GM12878 (cell line): ENCODE measurements around the gene ABCF1. TPM values are rescaled to one million over a fixed set of nuclear protein-coding genes. Genes with fewer than 3 reads are reported as not detected.

Experiments used
- ATAC-seq: fragments of 200-7000 bp; cut with Tn5 transposase; 3 replicates; pipeline ENCODE4 v1.9.1; 2020; ENCODE audit warnings: mild to moderate bottlenecking, moderate library complexity
- BruUV-seq: library from RNA; stranded (reverse); fragments of 400-500 nt; replicated peaks from 2 replicates; lab custom pipeline; 2021; lab: Mats Ljungman, UMichigan
- CTCF ChIA-PET: fragments of 300-600 bp; sonication (Branson Sonifier 250); formaldehyde crosslinking; extraction: SDS; loops from one replicate; lab custom pipeline; 2021; ENCODE audit warnings: inconsistent platforms; lab: Yijun Ruan, JAX
- POLR2A ChIA-PET: fragments of 350-600 bp; formaldehyde crosslinking; extraction: SDS; loops from one replicate; lab custom pipeline; 2021; ENCODE audit warnings: inconsistent platforms; lab: Charles Lee
- RAD21 ChIA-PET: fragments of 300-600 bp; sonication (Branson Sonifier 250); formaldehyde crosslinking; loops from one replicate; lab custom pipeline; 2023; ENCODE audit warnings: antibody characterized with exemption; ENCODE audit not compliant: unreplicated experiment; lab: Charles Lee
- SMC1A ChIA-PET: fragments of 300-600 bp; sonication (Branson Sonifier 250); formaldehyde crosslinking; loops from one replicate; lab custom pipeline; 2023; ENCODE audit not compliant: unreplicated experiment, uncharacterized antibody; lab: Charles Lee
- DNase-seq: peaks from one replicate; pipeline ENCODE4 v3.0.0-alpha.2; 2011; ENCODE audit warnings: low read depth, low spot score
- FAIRE-seq: peaks from 3 replicates; lab custom pipeline; 2011; peaks lifted over from hg19 to GRCh38; lab: Jason Lieb, UNC
- H2AFZ ChIP-seq: 2 replicates; pipeline ENCODE4 v1.6.0; 2011; ENCODE audit warnings: low read depth, low read length, control low read depth; ENCODE audit not compliant: control insufficient read depth
- H3K27ac ChIP-seq: 2 replicates; pipeline ENCODE4 v1.5.1; 2011; ENCODE audit warnings: control low read depth; ENCODE audit not compliant: control insufficient read depth, insufficient read depth
- H3K27me3 ChIP-seq, 2 experiments: replicated peaks in 1 of 2; 2 replicates each; pipeline versions ENCODE4 v1.6.0 to v1.6.1; 2011; ENCODE audit warnings: low read length in 1 of 2; ENCODE audit not compliant: control insufficient read depth in 2 of 2, insufficient read depth in 2 of 2
- H3K36me3 ChIP-seq, 2 experiments: 2 replicates each; pipeline ENCODE4 v1.5.1; 2011; ENCODE audit warnings: low read length in 1 of 2; ENCODE audit not compliant: control insufficient read depth in 2 of 2, insufficient read depth in 2 of 2
- H3K4me1 ChIP-seq: 2 replicates; pipeline ENCODE4 v1.6.1; 2011; ENCODE audit warnings: mild to moderate bottlenecking, low read length, moderate library complexity, mixed read lengths; ENCODE audit not compliant: control insufficient read depth, insufficient read depth
- H3K4me2 ChIP-seq: 2 replicates; pipeline ENCODE4 v1.6.0; 2011; ENCODE audit warnings: control low read depth; ENCODE audit not compliant: control insufficient read depth, insufficient read depth
- H3K4me3 ChIP-seq: fragments of 200-600 bp; sonication (generic); 2 replicates; pipeline ENCODE4 v1.5.1; 2016
- H3K79me2 ChIP-seq: 2 replicates; pipeline ENCODE4 v1.6.0; 2011; ENCODE audit warnings: low read length; ENCODE audit not compliant: control insufficient read depth, insufficient read depth
- H3K9ac ChIP-seq: 2 replicates; pipeline ENCODE4 v1.8.0; 2011; ENCODE audit warnings: low read length, control low read depth, mixed read lengths; ENCODE audit not compliant: control insufficient read depth, insufficient read depth
- H3K9me3 ChIP-seq: replicated peaks from 3 replicates; pipeline ENCODE4 v1.5.1; 2011; ENCODE audit warnings: mild to moderate bottlenecking, low read length; ENCODE audit not compliant: control insufficient read depth, insufficient read depth
- H4K20me1 ChIP-seq: 2 replicates; pipeline ENCODE4 v1.6.0; 2011; ENCODE audit not compliant: control insufficient read depth, insufficient read depth
- BACH1 ChIP-seq: fragments of 450-650 bp; IDR thresholded peaks from 2 replicates; pipeline ENCODE4 v1.6.1; 2017; ENCODE audit warnings: mild to moderate bottlenecking, borderline replicate concordance
- BHLHE40 ChIP-seq, 2 experiments: fragments of 450-650 bp in 1 of 2; IDR thresholded peaks; 2 replicates each; pipeline ENCODE4 v1.6.1; 2011 to 2017; ENCODE audit warnings: low read depth in 2 of 2, borderline replicate concordance in 1 of 2, improper control_type of control experiment in 1 of 2, low read length in 1 of 2, mild to moderate bottlenecking in 1 of 2
- CBX3 ChIP-seq: fragments of 200-600 bp; sonication (generic); IDR thresholded peaks from 2 replicates; pipeline ENCODE4 v1.6.1; 2016; ENCODE audit warnings: low read depth, borderline replicate concordance
- CBX5 ChIP-seq: sonication (generic); IDR thresholded peaks from 2 replicates; pipeline ENCODE4 v1.6.1; 2016; ENCODE audit warnings: low read depth, moderate library complexity, mild to moderate bottlenecking, inconsistent platforms
- CHD2 ChIP-seq: IDR thresholded peaks from 2 replicates; pipeline ENCODE4 v1.6.1; 2011; ENCODE audit warnings: low read depth, low read length, improper control_type of control experiment, borderline replicate concordance
- EP300 ChIP-seq, 2 experiments: fragments of 150-350 bp in 1 of 2; IDR thresholded peaks; 2 replicates each; pipeline ENCODE4 v1.6.1; 2011 to 2012; ENCODE audit warnings: low read depth in 2 of 2, low read length in 2 of 2, borderline replicate concordance in 1 of 2, improper control_type of control experiment in 1 of 2, inconsistent platforms in 1 of 2; ENCODE audit not compliant: control insufficient read depth in 1 of 2
- IKZF2 ChIP-seq, 2 experiments: fragments of 450-650 bp; IDR thresholded peaks; 2 replicates each; pipeline ENCODE4 v1.6.1; 2017; ENCODE audit warnings: mild to moderate bottlenecking in 2 of 2, moderate library complexity in 2 of 2
- MXI1 ChIP-seq: fragments of 150-350 bp; IDR thresholded peaks from 2 replicates; pipeline ENCODE4 v1.6.1; 2011; ENCODE audit warnings: low read depth, mild to moderate bottlenecking, inconsistent platforms, low read length, improper control_type of control experiment
- RUNX3 ChIP-seq: IDR thresholded peaks from 2 replicates; pipeline ENCODE4 v1.6.1; 2012; ENCODE audit warnings: low read length, inconsistent platforms
- SMAD1 ChIP-seq: fragments of 450-650 bp; IDR thresholded peaks from 2 replicates; pipeline ENCODE4 v1.6.1; 2018; ENCODE audit warnings: mild to moderate bottlenecking, low read depth; ENCODE audit not compliant: partially characterized antibody
- SMC3 ChIP-seq: IDR thresholded peaks from 2 replicates; pipeline ENCODE4 v1.6.1; 2011; ENCODE audit warnings: low read length, improper control_type of control experiment, borderline replicate concordance
- SPI1 ChIP-seq: IDR thresholded peaks from 2 replicates; pipeline ENCODE4 v1.6.1; 2011; ENCODE audit warnings: low read depth, mild to moderate bottlenecking, low read length, moderate library complexity, borderline replicate concordance; ENCODE audit not compliant: insufficient read depth
- SUZ12 ChIP-seq: fragments of 200-600 bp; sonication (generic); IDR thresholded peaks from one replicate; pipeline ENCODE4 v1.6.1; 2018; ENCODE audit warnings: antibody characterized with exemption, mild to moderate bottlenecking; ENCODE audit not compliant: unreplicated experiment
- WRNIP1 ChIP-seq: IDR thresholded peaks from 2 replicates; pipeline ENCODE4 v1.6.1; 2011; ENCODE audit warnings: low read depth, low read length, improper control_type of control experiment, borderline replicate concordance
- ZNF24 ChIP-seq: fragments of 450-650 bp; IDR thresholded peaks from 2 replicates; pipeline ENCODE4 v1.6.1; 2017; ENCODE audit warnings: antibody characterized with exemption, mild to moderate bottlenecking
- WGBS: methylation state at CpG from one replicate; pipeline ENCODE4 v1.1.6; 2016; ENCODE audit warnings: low lambda C conversion rate; ENCODE audit not compliant: insufficient replicate concordance, insufficient coverage; ENCODE audit errors: missing lambda C conversion rate; 5-methylcytosine and 5-hydroxymethylcytosine counted together
- in situ Hi-C: fragments of 300-500 bp; cut with MboI; formaldehyde crosslinking; loops from 9 replicates; pipeline ENCODE4 v1.14.3; 2018; ENCODE audit warnings: mixed read lengths
- intact Hi-C: fragments of 100-400 bp; cut with micrococcal nuclease; formaldehyde crosslinking; loops from one replicate; pipeline ENCODE4 v1.14.2; 2022; ENCODE audit not compliant: unreplicated experiment
- polyA plus RNA-seq, 11 experiments: library from polyadenylated mRNA; depleted of rRNA in 4 of 11; unstranded in 6 of 11; stranded (reverse) in 5 of 11; fragments of >200 nt; fragmentation: Nextera tagmentation in 4 of 11; fragmentation: Illumina TruSeq in 1 of 11; extraction: Ambion mirVana in 4 of 11; extraction: Trizol in 1 of 11; gene quantifications; 1 replicate in 1 of 11; 2 replicates in 10 of 11; pipeline versions ENCODE4 v1.2.1 to v1.2.3, GENCODE V29; 2011 to 2016; ENCODE audit warnings: inconsistent platforms in 2 of 11, missing spikeins in 2 of 11, low read depth in 1 of 11
- total RNA-seq, 4 experiments: library from RNA; depleted of rRNA in 3 of 4; stranded (reverse); fragments of >200 nt in 3 of 4; fragmentation: Illumina TruSeq in 1 of 4; extraction: Trizol in 1 of 4; gene quantifications; 2 replicates each; pipeline versions ENCODE4 v1.2.1 to v1.2.3, GENCODE V29; 2013 to 2021
- TF ChIP-seq, protein P1 (sequence below): fragments of 150-350 bp; IDR thresholded peaks from 2 replicates; pipeline ENCODE4 v1.6.1; 2014; ENCODE audit warnings: mild to moderate bottlenecking, low read depth, low read length
- TF ChIP-seq, protein P2 (sequence below), 3 experiments: IDR thresholded peaks in 2 of 3; conservative IDR thresholded peaks in 1 of 3; 2 replicates each; pipeline ENCODE4 v1.5.1; 2011; ENCODE audit warnings: low read depth in 3 of 3, low read length in 3 of 3, mild to moderate bottlenecking in 3 of 3, control low read depth in 2 of 3, moderate library complexity in 2 of 3, inconsistent platforms in 1 of 3, mixed read lengths in 1 of 3; ENCODE audit not compliant: control insufficient read depth in 2 of 3, insufficient read depth in 1 of 3; ENCODE audit errors: extremely low read depth in 1 of 3

Gene ABCF1
- total and polyA plus RNA-seq, 10 of the 15 experiments (the other 5 are each of a cell fraction or from before 2014, with no cell fraction given) = 21.3 to 79.6 (median 55.9) TPM

DNA sequence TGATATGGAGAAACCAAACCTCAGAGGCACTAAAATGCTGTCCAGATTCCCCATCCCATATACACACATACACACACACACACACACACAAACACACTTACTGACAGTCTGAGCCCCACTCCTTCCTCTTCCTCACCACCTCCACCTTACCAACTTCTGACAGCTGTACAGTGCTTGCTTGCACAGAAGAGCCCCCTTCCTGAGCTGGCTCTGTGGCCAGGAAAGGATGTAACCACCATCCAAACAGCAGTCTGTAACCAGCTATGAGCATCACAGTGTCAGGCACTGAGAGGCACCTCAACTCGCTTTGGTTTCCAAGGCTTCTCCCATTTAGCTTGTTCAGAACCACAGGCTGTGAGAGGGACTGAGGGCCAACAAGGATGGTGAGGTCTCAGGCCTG, 69.8 kb downstream of the ABCF1 start:
- Histone ChIP-seq H4K20me1 (no peaks in the 10 kb centered on the region), H3K79me2 (no peaks in the 10 kb centered on the region), H3K27ac (no peak overlapping the region), H3K4me3 (no peak overlapping the region), H3K9me3 (no peaks in the 10 kb centered on the region), H2AFZ (no peak overlapping the region)
- in situ Hi-C loops = no loop called here
- FAIRE-seq (no peak), DNase-seq (no peak)
- BruUV-seq = no TSS peak
- SMC1A ChIA-PET = interaction anchor here (1.7 kb wide), 1 partner anchor 96 kb away, joined by 4 read pairs; no protein-coding TSS in a partner anchor
- intact Hi-C loops = no loop called here
- POLR2A ChIA-PET = interaction anchor here (0.5 to 1.0 kb wide), 6 partner anchors 9 to 47 kb away, joined by 3 to 5 read pairs (median 4); partner anchors contain the start of gene MRPS18B
- TF ChIP-seq CBX5 (no peak), EP300 (IDR thresholded peaks at IDR 0.05; ENCODE audit: borderline replicate concordance in 1 of 2, control insufficient read depth in 1 of 2, low read depth in 2 of 2, low read length in 2 of 2) (no peak), RUNX3 (no peak), SUZ12 (no peak), MXI1 (no peak), WRNIP1 (no peak), CBX3 (no peak), SMAD1 (no peak), SPI1 (no peak), ZNF24 (no peak), BHLHE40 (IDR thresholded peaks at IDR 0.05; ENCODE audit: borderline replicate concordance in 1 of 2, low read depth in 2 of 2, low read length in 1 of 2) (no peak), BACH1 (no peak), IKZF2 (IDR thresholded peaks at IDR 0.05) (no peak), SMC3 (no peak), CHD2 (no peak)
- TF ChIP-seq, protein P1, sequence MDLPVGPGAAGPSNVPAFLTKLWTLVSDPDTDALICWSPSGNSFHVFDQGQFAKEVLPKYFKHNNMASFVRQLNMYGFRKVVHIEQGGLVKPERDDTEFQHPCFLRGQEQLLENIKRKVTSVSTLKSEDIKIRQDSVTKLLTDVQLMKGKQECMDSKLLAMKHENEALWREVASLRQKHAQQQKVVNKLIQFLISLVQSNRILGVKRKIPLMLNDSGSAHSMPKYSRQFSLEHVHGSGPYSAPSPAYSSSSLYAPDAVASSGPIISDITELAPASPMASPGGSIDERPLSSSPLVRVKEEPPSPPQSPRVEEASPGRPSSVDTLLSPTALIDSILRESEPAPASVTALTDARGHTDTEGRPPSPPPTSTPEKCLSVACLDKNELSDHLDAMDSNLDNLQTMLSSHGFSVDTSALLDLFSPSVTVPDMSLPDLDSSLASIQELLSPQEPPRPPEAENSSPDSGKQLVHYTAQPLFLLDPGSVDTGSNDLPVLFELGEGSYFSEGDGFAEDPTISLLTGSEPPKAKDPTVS = no peak
- TF ChIP-seq, protein P2, sequence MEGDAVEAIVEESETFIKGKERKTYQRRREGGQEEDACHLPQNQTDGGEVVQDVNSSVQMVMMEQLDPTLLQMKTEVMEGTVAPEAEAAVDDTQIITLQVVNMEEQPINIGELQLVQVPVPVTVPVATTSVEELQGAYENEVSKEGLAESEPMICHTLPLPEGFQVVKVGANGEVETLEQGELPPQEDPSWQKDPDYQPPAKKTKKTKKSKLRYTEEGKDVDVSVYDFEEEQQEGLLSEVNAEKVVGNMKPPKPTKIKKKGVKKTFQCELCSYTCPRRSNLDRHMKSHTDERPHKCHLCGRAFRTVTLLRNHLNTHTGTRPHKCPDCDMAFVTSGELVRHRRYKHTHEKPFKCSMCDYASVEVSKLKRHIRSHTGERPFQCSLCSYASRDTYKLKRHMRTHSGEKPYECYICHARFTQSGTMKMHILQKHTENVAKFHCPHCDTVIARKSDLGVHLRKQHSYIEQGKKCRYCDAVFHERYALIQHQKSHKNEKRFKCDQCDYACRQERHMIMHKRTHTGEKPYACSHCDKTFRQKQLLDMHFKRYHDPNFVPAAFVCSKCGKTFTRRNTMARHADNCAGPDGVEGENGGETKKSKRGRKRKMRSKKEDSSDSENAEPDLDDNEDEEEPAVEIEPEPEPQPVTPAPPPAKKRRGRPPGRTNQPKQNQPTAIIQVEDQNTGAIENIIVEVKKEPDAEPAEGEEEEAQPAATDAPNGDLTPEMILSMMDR (IDR thresholded peaks at IDR 0.05 in 2 of 3, conservative IDR thresholded peaks at IDR 0.05 in 1 of 3; ENCODE audit: control insufficient read depth in 2 of 3, extremely low read depth in 1 of 3, insufficient read depth in 1 of 3, low read depth in 3 of 3, low read length in 3 of 3) = no peak
- TF ChIP-seq, all 136 proteins: peak for 0
- CTCF ChIA-PET = interaction anchor here (0.8 to 1.5 kb wide), 5 partner anchors 90 to 187 kb away, joined by 3 to 7 read pairs (median 4); no protein-coding TSS in a partner anchor
- no peak for ATAC-seq
- Histone ChIP-seq H3K36me3 (peaks cover 0 to 7% of the 10 kb centered on the region in 2 experiments; a peak in 2 of 4 replicates), H3K4me1 (no peaks in the 10 kb centered on the region), H3K27me3 (no peaks in the 10 kb centered on the region), H3K4me2 (no peak overlapping the region), H3K9ac (no peak overlapping the region)
- WGBS = 93% methylated on average over 1 of the region's 1 CpG
- RAD21 ChIA-PET = no interaction called here
